ENCODE results near the gene DCK. TPM values are rescaled to one million over a fixed set of nuclear protein-coding genes. Genes with fewer than 3 reads are reported as not detected.
"Not testable (repeated sequence)": the region's sequence is repeated elsewhere in the genome, so short reads cannot be mapped to it uniquely, and the experiment has no call there.

The DCK gene
- total and polyA plus RNA-seq, 4 donors, result 5.3 to 24.3 (median 12.3) TPM

GRCh38 chr4:70997546-70997945 lies 4.1 kb downstream of the DCK start:
- no peak for ATAC-seq (ENCODE audit: insufficient read depth, low FRiP score)
- H3K4me3 ChIP-seq, result no peak overlapping the region
- H3K27me3 ChIP-seq (ENCODE audit: control insufficient read depth in 3 of 3, insufficient read depth in 3 of 3, low read length in 2 of 3), result no peaks in the 10 kb centered on the region
- TF ChIP-seq CTCF (IDR thresholded peaks at IDR 0.05; ENCODE audit: control extremely low read depth, extremely low read depth), result no peak
- no peaks in the 10 kb centered on the region for H3K9me3 ChIP-seq (ENCODE audit: control insufficient read depth in 4 of 4, insufficient read depth in 3 of 4, low read length in 3 of 4)
- peaks cover 3 to 19% (median 5%) of the 10 kb centered on the region in 5 donors for H3K4me1 ChIP-seq (ENCODE audit: control insufficient read depth in 5 of 5, insufficient read depth in 5 of 5, low read length in 5 of 5)
- H3K27ac ChIP-seq (ENCODE audit: low read depth in 1 of 2, low read length in 1 of 2), result no peak overlapping the region
- H3K36me3 ChIP-seq (ENCODE audit: control insufficient read depth in 4 of 4, insufficient read depth in 4 of 4, low read length in 4 of 4), result peaks cover 0 to 8% (median 0%) of the 10 kb centered on the region in 4 donors
- no peak for DNase-seq
- WGBS, 2 donors, result 33 to 42% methylated on average over 2 of the region's 2 CpGs
- no peak overlapping the region for H3K9ac ChIP-seq (ENCODE audit: insufficient read depth in 1 of 2, low read length in 2 of 2)

- not testable (repeated sequence) for H3K27ac ChIP-seq (ENCODE audit: low read depth in 1 of 2, low read length in 1 of 2); H3K27me3 ChIP-seq (ENCODE audit: control insufficient read depth in 3 of 3, insufficient read depth in 3 of 3, low read length in 2 of 3); DNase-seq; H3K36me3 ChIP-seq (ENCODE audit: control insufficient read depth in 4 of 4, insufficient read depth in 4 of 4, low read length in 4 of 4); ATAC-seq (ENCODE audit: insufficient read depth, low FRiP score); H3K9me3 ChIP-seq (ENCODE audit: control insufficient read depth in 4 of 4, insufficient read depth in 3 of 4, low read length in 3 of 4); H3K4me3 ChIP-seq; H3K9ac ChIP-seq (ENCODE audit: insufficient read depth in 1 of 2, low read length in 2 of 2)
- peaks cover 0 to 14% (median 3%) of the 10 kb centered on the region in 5 donors for H3K4me1 ChIP-seq (ENCODE audit: control insufficient read depth in 5 of 5, insufficient read depth in 5 of 5, low read length in 5 of 5)
These were observed 6.2 kb downstream of the DCK start for GRCh38 chr4:70999639-71000038.

- not testable (repeated sequence) for H3K9me3 ChIP-seq (ENCODE audit: control insufficient read depth in 4 of 4, insufficient read depth in 3 of 4, low read length in 3 of 4); H3K4me3 ChIP-seq; H3K9ac ChIP-seq (ENCODE audit: insufficient read depth in 1 of 2, low read length in 2 of 2); ATAC-seq (ENCODE audit: insufficient read depth, low FRiP score); H3K27me3 ChIP-seq (ENCODE audit: control insufficient read depth in 3 of 3, insufficient read depth in 3 of 3, low read length in 2 of 3); H3K27ac ChIP-seq (ENCODE audit: low read depth in 1 of 2, low read length in 1 of 2); DNase-seq; H3K36me3 ChIP-seq (ENCODE audit: control insufficient read depth in 4 of 4, insufficient read depth in 4 of 4, low read length in 4 of 4)
- 95 to 97% methylated on average over 4 of the region's 4 CpGs for WGBS, 2 donors
- H3K4me1 ChIP-seq (ENCODE audit: control insufficient read depth in 5 of 5, insufficient read depth in 5 of 5, low read length in 5 of 5), result peaks cover 0 to 11% (median 1%) of the 10 kb centered on the region in 5 donors
These were observed 7.9 kb downstream of the DCK start for GRCh38 chr4:71001363-71001762.

- Histone ChIP-seq H3K9me3 (ENCODE audit: control insufficient read depth in 4 of 4, insufficient read depth in 3 of 4, low read length in 3 of 4) (no peaks in the 10 kb centered on the region), H3K4me1 (ENCODE audit: control insufficient read depth in 5 of 5, insufficient read depth in 5 of 5, low read length in 5 of 5) (peaks cover 0 to 4% (median 0%) of the 10 kb centered on the region in 5 donors), H3K9ac (ENCODE audit: insufficient read depth in 1 of 2, low read length in 2 of 2) (no peak overlapping the region), H3K27ac (ENCODE audit: low read depth in 1 of 2, low read length in 1 of 2) (no peak overlapping the region), H3K27me3 (ENCODE audit: control insufficient read depth in 3 of 3, insufficient read depth in 3 of 3, low read length in 2 of 3) (no peaks in the 10 kb centered on the region), H3K4me3 (no peak overlapping the region), H3K36me3 (ENCODE audit: control insufficient read depth in 4 of 4, insufficient read depth in 4 of 4, low read length in 4 of 4) (no peaks in the 10 kb centered on the region)
- 68 to 75% methylated on average over 7 of the region's 7 CpGs for WGBS, 2 donors
- no peak for ATAC-seq (ENCODE audit: insufficient read depth, low FRiP score)
- DNase-seq, result peak in 1 of 3 donors; percentile 16
- TF ChIP-seq CTCF (IDR thresholded peaks at IDR 0.05; ENCODE audit: control extremely low read depth, extremely low read depth), result no peak
These were observed 10.9 kb downstream of the DCK start for GRCh38 chr4:71004281-71004851.

GRCh38 chr4:71005025-71005424 lies 11.6 kb downstream of the DCK start:
- H3K4me3 ChIP-seq; H3K9ac ChIP-seq (ENCODE audit: insufficient read depth in 1 of 2, low read length in 2 of 2); H3K9me3 ChIP-seq (ENCODE audit: control insufficient read depth in 4 of 4, insufficient read depth in 3 of 4, low read length in 3 of 4); H3K36me3 ChIP-seq (ENCODE audit: control insufficient read depth in 4 of 4, insufficient read depth in 4 of 4, low read length in 4 of 4); H3K27me3 ChIP-seq (ENCODE audit: control insufficient read depth in 3 of 3, insufficient read depth in 3 of 3, low read length in 2 of 3); DNase-seq; H3K4me1 ChIP-seq (ENCODE audit: control insufficient read depth in 5 of 5, insufficient read depth in 5 of 5, low read length in 5 of 5); ATAC-seq (ENCODE audit: insufficient read depth, low FRiP score); H3K27ac ChIP-seq (ENCODE audit: low read depth in 1 of 2, low read length in 1 of 2): not testable (repeated sequence)
- WGBS, 2 donors, result 76 to 92% methylated on average over 6 of the region's 6 CpGs
